ENCODE data around the gene ANO6. TPM values are rescaled to one million over a fixed set of nuclear protein-coding genes. Genes with fewer than 3 reads are reported as not detected.

The ANO6 gene
- total RNA-seq, 1 donor from 2014 or later: 49.0 TPM

GRCh38 chr12:45411626-45412025 is 195.7 kb downstream of the ANO6 start:
- H3K9me3 Mint-ChIP-seq: no peaks in the 10 kb centered on the region
- Histone ChIP-seq H3K27me3 (no peaks in the 10 kb centered on the region), H3K4me2 (no peak overlapping the region), H3K9ac (no peak overlapping the region), H3K4me1 (no peaks in the 10 kb centered on the region), H3F3A (ENCODE audit: low read depth) (no peaks in the 10 kb centered on the region), H3K9me3 (ENCODE audit: low read depth) (no peaks in the 10 kb centered on the region), H3K79me2 (ENCODE audit: low read depth) (no peaks in the 10 kb centered on the region), H3K27ac (no peak overlapping the region), H3K36me3 (no peaks in the 10 kb centered on the region), H2AFZ (replicated peaks) (no peak overlapping the region), H4K20me1 (ENCODE audit: low read depth) (no peaks in the 10 kb centered on the region), H3K4me3 (no peak overlapping the region)
- no peaks in the 10 kb centered on the region for H3K4me1 Mint-ChIP-seq
- no peak overlapping the region for H3K4me3 Mint-ChIP-seq
- no peak for TF ChIP-seq EZH2phosphoT487 (IDR thresholded peaks at IDR 0.05)
- no peak for TF ChIP-seq CTCF (IDR thresholded peaks at IDR 0.05)
- TF ChIP-seq EZH2 (IDR thresholded peaks at IDR 0.05): no peak
- H3K27me3 Mint-ChIP-seq (ENCODE audit: insufficient read depth, low read depth): no peaks in the 10 kb centered on the region
- DNase-seq (ENCODE audit: low spot score): no peak
- no peak overlapping the region for H3K27ac Mint-ChIP-seq
- peaks cover 17% of the 10 kb centered on the region for H3K36me3 Mint-ChIP-seq

DNA sequence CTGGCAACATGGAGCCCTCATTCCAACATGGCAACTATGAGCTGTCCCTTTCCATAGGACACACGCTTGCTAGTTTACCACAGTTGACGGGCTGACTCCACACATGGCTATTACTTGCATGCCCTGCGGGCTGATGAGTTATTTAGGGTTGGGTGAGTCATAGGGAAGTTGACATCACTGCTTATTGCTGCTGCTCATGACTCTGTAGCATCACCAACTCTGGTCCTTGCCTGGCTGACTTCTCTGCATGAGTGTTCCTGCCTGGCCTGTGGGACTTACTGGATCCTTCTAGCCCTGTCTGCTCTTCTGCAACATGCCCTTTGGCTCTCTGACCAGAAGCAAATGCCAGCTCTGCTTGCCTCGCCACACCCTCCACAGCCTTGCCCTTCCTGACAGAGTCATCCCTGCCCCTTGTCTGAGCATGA is 199.5 kb downstream of the ANO6 start:
- H3K27ac ChIP-seq: no peak overlapping the region
- no peak overlapping the region for H2AFZ ChIP-seq (replicated peaks)
- H3K4me2 ChIP-seq: no peak overlapping the region
- Mint-ChIP-seq H3K27me3 (ENCODE audit: insufficient read depth, low read depth) (no peaks in the 10 kb centered on the region), H3K27ac (no peak overlapping the region), H3K9me3 (no peaks in the 10 kb centered on the region), H3K4me3 (no peak overlapping the region), H3K4me1 (no peaks in the 10 kb centered on the region), H3K36me3 (peaks cover 15% of the 10 kb centered on the region)
- no peaks in the 10 kb centered on the region for H3K27me3 ChIP-seq
- TF ChIP-seq EZH2phosphoT487 (IDR thresholded peaks at IDR 0.05) (no peak), CTCF (IDR thresholded peaks at IDR 0.05) (no peak), EZH2 (IDR thresholded peaks at IDR 0.05) (no peak)
- H3K79me2 ChIP-seq (ENCODE audit: low read depth): no peaks in the 10 kb centered on the region
- no peaks in the 10 kb centered on the region for H3K4me1 ChIP-seq
- H3K9ac ChIP-seq: no peak overlapping the region
- H4K20me1 ChIP-seq (ENCODE audit: low read depth): no peaks in the 10 kb centered on the region
- H3F3A ChIP-seq (ENCODE audit: low read depth): no peaks in the 10 kb centered on the region
- no peaks in the 10 kb centered on the region for H3K36me3 ChIP-seq
- no peaks in the 10 kb centered on the region for H3K9me3 ChIP-seq (ENCODE audit: low read depth)
- H3K4me3 ChIP-seq: no peak overlapping the region
- DNase-seq (ENCODE audit: low spot score): no peak

GRCh38 chr12:45416126-45416525 is 200.2 kb downstream of the ANO6 start:
- H2AFZ ChIP-seq (replicated peaks): no peak overlapping the region
- no peak for TF ChIP-seq EZH2 (IDR thresholded peaks at IDR 0.05)
- TF ChIP-seq EZH2phosphoT487 (IDR thresholded peaks at IDR 0.05): no peak
- TF ChIP-seq CTCF (IDR thresholded peaks at IDR 0.05): no peak
- H3K79me2 ChIP-seq (ENCODE audit: low read depth): no peaks in the 10 kb centered on the region
- no peaks in the 10 kb centered on the region for H3F3A ChIP-seq (ENCODE audit: low read depth)
- H3K27ac ChIP-seq: no peak overlapping the region
- no peaks in the 10 kb centered on the region for H3K4me1 ChIP-seq
- no peaks in the 10 kb centered on the region for H4K20me1 ChIP-seq (ENCODE audit: low read depth)
- no peaks in the 10 kb centered on the region for H3K36me3 ChIP-seq
- H3K9me3 ChIP-seq (ENCODE audit: low read depth): no peaks in the 10 kb centered on the region
- H3K4me2 ChIP-seq: no peak overlapping the region
- H3K4me3 Mint-ChIP-seq: no peak overlapping the region
- DNase-seq (ENCODE audit: low spot score): no peak
- H3K27me3 Mint-ChIP-seq (ENCODE audit: insufficient read depth, low read depth): no peaks in the 10 kb centered on the region
- no peak overlapping the region for H3K9ac ChIP-seq
- H3K27ac Mint-ChIP-seq: no peak overlapping the region
- H3K4me1 Mint-ChIP-seq: no peaks in the 10 kb centered on the region
- no peaks in the 10 kb centered on the region for H3K9me3 Mint-ChIP-seq
- H3K27me3 ChIP-seq: no peaks in the 10 kb centered on the region
- no peak overlapping the region for H3K4me3 ChIP-seq
- H3K36me3 Mint-ChIP-seq: peaks cover 17% of the 10 kb centered on the region

Measured in neural progenitor cell (in vitro differentiated cells).